Measurements from ENCODE around the gene PRLH. TPM values are rescaled to one million over a fixed set of nuclear protein-coding genes. Genes with fewer than 3 reads are reported as not detected.

Gene PRLH
- total RNA-seq, 1 experiment from 2014 or later = not detected

GRCh38 chr2:237574467-237574866 is 8.1 kb downstream of the PRLH start:
- no peak for DNase-seq (ENCODE audit: low read depth, low spot score)
- in situ Hi-C loops (cut with HindIII; ENCODE audit: low pct_unique_long_range_greater_than_20kb, low sequenced_read_pairs) = no loop called here

DNA sequence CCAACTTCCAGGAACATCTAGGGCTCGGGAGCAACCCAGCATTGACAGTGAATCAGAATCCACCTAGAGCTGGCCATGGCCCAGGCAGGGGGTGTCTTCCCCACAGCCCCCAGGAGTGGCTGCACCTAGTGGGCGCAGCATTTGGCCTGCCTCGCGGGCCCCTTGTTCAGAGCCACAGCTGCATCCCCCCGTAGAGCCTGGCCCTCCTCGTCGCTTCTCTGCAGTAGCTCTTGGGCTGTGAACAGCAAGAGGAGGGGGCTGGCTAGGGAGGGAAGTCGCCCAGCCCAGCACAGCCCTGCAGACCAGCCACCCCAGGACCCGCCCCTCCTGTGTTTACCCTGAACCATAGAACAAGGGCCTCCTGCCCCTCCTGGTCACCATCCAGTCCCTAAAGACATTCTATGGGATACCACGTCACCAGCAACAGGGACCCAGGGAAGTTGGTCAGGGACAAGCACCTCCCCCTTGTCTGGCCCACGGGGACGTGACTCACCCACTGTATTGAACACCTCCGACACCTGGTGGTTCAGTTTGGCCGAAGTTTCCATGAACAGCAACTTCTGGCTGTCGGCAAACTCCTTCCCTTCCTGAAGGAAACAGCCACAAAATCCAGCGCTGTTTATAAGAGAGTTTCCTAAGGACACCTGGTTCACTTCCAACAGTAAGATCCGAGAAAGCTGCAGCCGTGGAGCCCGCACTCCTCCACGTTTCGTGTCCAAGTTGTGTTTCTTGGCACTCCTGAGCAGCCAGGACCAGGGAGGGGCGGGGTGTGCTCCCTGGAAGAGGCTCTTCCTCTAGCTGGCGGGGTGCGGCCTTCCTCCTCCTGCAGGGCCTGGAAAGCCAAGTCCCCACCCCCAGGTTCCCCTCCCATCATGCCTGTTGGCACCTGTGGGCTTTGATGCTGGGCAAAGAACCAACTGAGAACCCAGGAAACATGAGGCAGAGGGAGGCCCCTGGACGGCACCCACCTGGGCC is 8.8 kb downstream of the PRLH start:
- in situ Hi-C loops (cut with HindIII; ENCODE audit: low pct_unique_long_range_greater_than_20kb, low sequenced_read_pairs) = no loop called here

GRCh38 chr2:237575869-237576862 is 9.8 kb downstream of the PRLH start:
- in situ Hi-C loops (cut with HindIII; ENCODE audit: low pct_unique_long_range_greater_than_20kb, low sequenced_read_pairs) = no loop called here
- no peak for DNase-seq (ENCODE audit: low read depth, low spot score)

More for the DNA sequence above, 8.8 kb downstream of the PRLH start:
- DNase-seq (ENCODE audit: low read depth, low spot score) = no peak

DNA sequence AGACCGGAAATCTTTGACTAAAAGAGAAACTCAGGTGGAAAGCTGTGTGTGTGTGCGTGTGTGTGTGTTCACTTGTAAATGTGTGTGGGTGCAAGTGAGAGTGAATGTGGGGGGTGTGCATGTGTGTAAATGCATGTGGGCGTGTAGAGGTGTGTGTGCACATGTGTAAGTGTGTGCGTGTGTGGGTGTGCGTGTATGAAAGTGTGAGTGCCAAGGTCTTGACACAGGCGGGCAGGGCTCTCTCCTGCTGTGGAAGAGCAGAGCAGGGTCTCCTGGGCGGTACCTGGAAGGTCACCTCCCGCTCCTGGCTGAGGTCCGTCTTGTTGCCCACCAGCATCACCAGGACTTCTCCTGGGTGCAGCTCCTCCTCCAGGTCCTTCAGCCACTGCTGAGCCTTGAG is 10.6 kb downstream of the PRLH start:
- in situ Hi-C loops (cut with HindIII; ENCODE audit: low pct_unique_long_range_greater_than_20kb, low sequenced_read_pairs) = no loop called here
- DNase-seq (ENCODE audit: low read depth, low spot score) = no peak

DNA sequence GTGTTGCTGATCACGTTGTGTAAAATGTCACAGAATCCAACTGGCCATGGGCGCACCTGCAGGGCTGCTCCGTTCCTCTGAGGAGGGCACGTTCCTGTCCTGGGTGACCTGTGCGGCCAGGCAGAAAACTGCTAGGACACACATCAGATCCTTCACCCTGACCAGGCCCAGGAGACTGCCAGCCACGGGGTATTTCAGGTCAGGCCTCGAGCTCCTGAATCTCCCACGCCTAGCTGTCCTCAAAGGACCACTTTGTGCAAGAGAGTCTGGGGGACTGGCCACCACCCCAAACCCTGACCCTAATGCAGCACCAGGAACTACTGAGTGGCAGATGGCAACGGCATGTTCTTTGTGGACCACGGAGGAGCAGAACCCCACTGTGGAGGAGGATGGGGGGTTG is 11.1 kb downstream of the PRLH start:
- no peak for DNase-seq (ENCODE audit: low read depth, low spot score)
- in situ Hi-C loops (cut with HindIII; ENCODE audit: low pct_unique_long_range_greater_than_20kb, low sequenced_read_pairs) = no loop called here

- in situ Hi-C loops (cut with HindIII; ENCODE audit: low pct_unique_long_range_greater_than_20kb, low sequenced_read_pairs) = no loop called here
- DNase-seq (ENCODE audit: low read depth, low spot score) = no peak
These were observed 11.8 kb downstream of the PRLH start for GRCh38 chr2:237577956-237578870.

GRCh38 chr2:237581326-237581725 is 15.0 kb downstream of the PRLH start:
- in situ Hi-C loops (cut with HindIII; ENCODE audit: low pct_unique_long_range_greater_than_20kb, low sequenced_read_pairs) = no loop called here

DNA sequence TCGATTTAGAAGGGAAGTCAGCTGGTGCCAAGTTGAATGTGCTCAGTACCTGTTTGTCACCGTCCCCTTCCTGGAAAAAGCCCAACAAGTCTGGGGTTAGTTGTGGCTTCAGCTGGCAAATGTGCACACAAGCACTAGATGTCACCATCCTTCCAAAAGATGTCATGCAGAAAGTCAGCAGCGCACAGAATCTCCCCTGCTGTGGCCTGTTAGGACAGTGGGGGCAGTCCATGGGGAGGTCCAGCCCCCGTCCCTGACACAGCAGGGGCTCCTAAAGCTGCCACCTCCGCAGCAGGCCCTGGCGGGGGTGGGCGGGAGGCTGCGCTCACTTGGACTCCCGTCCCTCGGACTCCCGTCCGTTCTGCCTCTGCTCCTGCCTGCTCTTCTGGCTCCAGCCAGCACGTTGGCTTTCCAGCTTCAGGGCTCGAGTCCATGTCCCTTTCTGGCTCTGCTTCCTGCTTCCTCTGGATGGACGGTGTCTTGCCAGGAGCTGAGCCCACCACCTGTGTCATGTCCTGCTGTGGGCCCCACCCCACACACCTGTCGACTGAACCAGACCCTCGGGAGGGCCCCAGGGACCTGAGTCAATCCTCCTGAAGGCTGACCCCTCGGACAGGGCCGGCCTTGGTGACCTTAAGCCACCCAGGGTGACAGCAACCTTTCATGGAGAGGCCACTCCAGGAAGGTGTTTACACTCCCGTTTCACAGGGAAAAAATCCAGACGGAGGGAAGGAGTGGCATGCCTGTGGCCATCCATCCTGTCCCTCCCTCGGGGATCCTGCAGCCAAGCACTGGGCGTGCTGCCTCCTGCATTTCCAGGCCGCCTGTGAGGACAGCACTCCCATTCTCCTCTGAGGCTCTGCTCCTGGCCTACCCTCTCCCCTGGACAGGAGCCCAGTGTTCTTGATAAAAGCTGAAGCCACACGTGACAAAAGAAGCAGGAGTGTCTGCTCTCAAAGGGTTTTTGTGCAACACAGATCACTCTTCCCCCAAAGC is 15.7 kb downstream of the PRLH start:
- in situ Hi-C loops (cut with HindIII; ENCODE audit: low pct_unique_long_range_greater_than_20kb, low sequenced_read_pairs) = no loop called here
- DNase-seq (ENCODE audit: low read depth, low spot score) = peak; percentile 97

More at GRCh38 chr2:237581326-237581725, 15.0 kb downstream of the PRLH start:
- DNase-seq (ENCODE audit: low read depth, low spot score) = no peak

GRCh38 chr2:237583385-237584295 is 17.3 kb downstream of the PRLH start:
- no peak for DNase-seq (ENCODE audit: low read depth, low spot score)
- in situ Hi-C loops (cut with HindIII; ENCODE audit: low pct_unique_long_range_greater_than_20kb, low sequenced_read_pairs) = no loop called here

GRCh38 chr2:237585590-237586221 is 19.3 kb downstream of the PRLH start:
- DNase-seq (ENCODE audit: low read depth, low spot score) = no peak
- in situ Hi-C loops (cut with HindIII; ENCODE audit: low pct_unique_long_range_greater_than_20kb, low sequenced_read_pairs) = no loop called here

- in situ Hi-C loops (cut with HindIII; ENCODE audit: low pct_unique_long_range_greater_than_20kb, low sequenced_read_pairs) = no loop called here
- peak; percentile 54 for DNase-seq (ENCODE audit: low read depth, low spot score)
These were observed 21.8 kb downstream of the PRLH start for GRCh38 chr2:237588044-237588696.

- in situ Hi-C loops (cut with HindIII; ENCODE audit: low pct_unique_long_range_greater_than_20kb, low sequenced_read_pairs) = no loop called here
- peak; percentile 76 for DNase-seq (ENCODE audit: low read depth, low spot score)
These were observed 24.1 kb downstream of the PRLH start, which contains the start of gene RAB17 for GRCh38 chr2:237590272-237591140. TSS of gene RAB17 (minus strand) at chr2:237590734. CDS start at chr2:237586154, 4,580 bp downstream.

DNA sequence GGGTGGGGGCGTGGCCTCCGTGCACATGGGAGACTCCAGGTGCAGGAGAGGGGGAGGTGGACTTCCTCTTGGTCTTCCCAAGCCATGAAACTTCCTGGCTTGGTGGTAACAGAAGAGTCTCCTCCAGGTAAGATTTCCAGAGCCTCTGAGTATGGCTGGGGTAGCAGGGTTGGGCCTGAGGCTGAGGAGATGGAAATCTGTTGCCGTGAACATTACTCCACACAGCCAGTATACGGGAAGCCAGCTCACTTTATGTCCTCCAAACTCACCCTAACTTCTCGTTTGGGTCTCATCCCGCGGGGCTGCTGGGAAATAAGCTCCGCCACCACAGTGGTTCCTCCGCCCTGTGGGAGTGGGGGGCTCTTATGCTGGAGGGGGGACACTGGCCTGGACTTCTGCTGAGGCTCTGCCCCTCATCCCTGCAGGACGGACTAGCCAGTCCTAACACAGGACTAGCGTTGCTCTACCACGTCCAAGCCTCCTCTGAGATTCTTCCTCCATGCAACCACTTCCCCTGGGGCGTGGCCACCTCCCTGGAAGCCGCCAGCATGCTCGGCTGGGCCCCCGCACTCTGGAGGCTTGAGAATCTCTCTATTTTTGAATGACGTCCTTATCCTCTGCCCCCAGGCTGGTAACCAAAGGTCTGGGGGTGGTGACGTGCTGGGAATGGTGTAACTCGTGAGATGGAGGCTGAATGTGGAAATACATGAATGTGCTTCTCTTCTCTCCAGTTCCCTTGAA is 24.9 kb downstream of the PRLH start:
- DNase-seq (ENCODE audit: low read depth, low spot score) = peak; percentile 98
- in situ Hi-C loops (cut with HindIII; ENCODE audit: low pct_unique_long_range_greater_than_20kb, low sequenced_read_pairs) = no loop called here
